Endothelial cell of umbilical vein (primary cell): ENCODE results near the gene PARD3B.

Source experiments
- CTCF ChIP-seq, 2 donors: IDR thresholded peaks; 1 replicate in 1 of 2; 2 replicates in 1 of 2; pipeline ENCODE4 v1.5.1; 2011; ENCODE audit warnings: low read length in 2 of 2, mild to moderate bottlenecking in 2 of 2, moderate library complexity in 2 of 2, control low read depth in 1 of 2, inconsistent platforms in 1 of 2, low read depth in 1 of 2; ENCODE audit not compliant: insufficient read depth in 1 of 2; ENCODE audit errors: extremely low read depth in 1 of 2
- EZH2 ChIP-seq: IDR thresholded peaks from 2 replicates; pipeline ENCODE4 v1.6.1; 2012; ENCODE audit warnings: borderline replicate concordance, low read depth, mild to moderate bottlenecking, moderate library complexity, low read length, inconsistent platforms; ENCODE audit not compliant: severe bottlenecking
- FOS ChIP-seq: IDR thresholded peaks from 2 replicates; pipeline ENCODE4 v1.6.1; 2011; ENCODE audit warnings: mild to moderate bottlenecking, low read length, moderate library complexity, borderline replicate concordance; ENCODE audit not compliant: insufficient read depth
- GATA2 ChIP-seq: IDR thresholded peaks from 2 replicates; pipeline ENCODE4 v1.7.0; 2011; ENCODE audit warnings: low read depth, mild to moderate bottlenecking, moderate library complexity, mixed read lengths, low read length; ENCODE audit not compliant: insufficient read length, insufficient read depth
- JUN ChIP-seq: IDR thresholded peaks from 2 replicates; pipeline ENCODE4 v1.6.1; 2011; ENCODE audit warnings: borderline replicate concordance, low read depth; ENCODE audit not compliant: insufficient read length, insufficient read depth
- MAX ChIP-seq: IDR thresholded peaks from 2 replicates; pipeline ENCODE4 v1.6.1; 2011; ENCODE audit not compliant: insufficient read depth, insufficient read length
- MYC ChIP-seq: IDR thresholded peaks from one replicate; pipeline ENCODE4 v1.6.1; 2011; ENCODE audit warnings: mild to moderate bottlenecking, low read depth, low read length
- POLR2A ChIP-seq: IDR thresholded peaks from 2 replicates; pipeline ENCODE4 v1.6.1; 2012; ENCODE audit warnings: low read depth, mild to moderate bottlenecking, control low read depth, low read length
- POLR2AphosphoS5 ChIP-seq: IDR thresholded peaks from 2 replicates; pipeline ENCODE4 v1.6.1; 2012; ENCODE audit warnings: low read depth, mild to moderate bottlenecking, control low read depth, low read length, moderate library complexity; ENCODE audit not compliant: insufficient read depth

- no peak for TF ChIP-seq POLR2A
- no peak for TF ChIP-seq CTCF (IDR thresholded peaks at IDR 0.05; ENCODE audit: extremely low read depth in 1 of 2, insufficient read depth in 1 of 2, low read depth in 1 of 2, low read length in 2 of 2)
- no peak for TF ChIP-seq MAX
- TF ChIP-seq EZH2, result no peak
- no peak for TF ChIP-seq POLR2AphosphoS5
- no peak for TF ChIP-seq MYC
- TF ChIP-seq JUN, result no peak
- no peak for TF ChIP-seq FOS
- TF ChIP-seq GATA2, result no peak
Measured at GRCh38 chr2:205117125-205117524, 571.9 kb downstream of the PARD3B start.
